T-helper 2 cell treated with Interferon-gamma antibody and Interleukin-4, amounts not matched to agents 5 μg/mL and 100 μg/mL, for 36 hours (primary cell): ENCODE data around the gene PEAK3.

Experiments
- DNase-seq: peaks from one replicate; pipeline ENCODE4 v3.0.0; 2021; ENCODE audit warnings: low spot score
- H3K27ac Mint-ChIP-seq: one replicate; pipeline ENCODE4 v1.8.0; 2021; ENCODE audit warnings: mild to moderate bottlenecking, mixed read lengths
- H3K27me3 Mint-ChIP-seq: one replicate; pipeline ENCODE4 v1.8.0; 2021; ENCODE audit warnings: low read depth, mixed read lengths
- H3K36me3 Mint-ChIP-seq: one replicate; pipeline ENCODE4 v1.8.0; 2021; ENCODE audit warnings: low read depth, mixed read lengths
- H3K4me1 Mint-ChIP-seq: one replicate; pipeline ENCODE4 v1.8.0; 2021; ENCODE audit warnings: low read depth, mixed read lengths
- H3K4me3 Mint-ChIP-seq: one replicate; pipeline ENCODE4 v1.8.0; 2022; ENCODE audit warnings: mild to moderate bottlenecking, moderate library complexity, mixed read lengths
- H3K9me3 Mint-ChIP-seq: one replicate; pipeline ENCODE4 v1.8.0; 2021; ENCODE audit warnings: mixed read lengths

PEAK3 gene

GRCh38 chr19:2249880-2250765, 31.9 kb downstream of the PEAK3 start:
- H3K9me3 Mint-ChIP-seq = no peaks in the 10 kb centered on the region
- H3K27me3 Mint-ChIP-seq = peaks cover 18% of the 10 kb centered on the region
- peaks cover 12% of the 10 kb centered on the region for H3K36me3 Mint-ChIP-seq
- DNase-seq = no peak
- no peaks in the 10 kb centered on the region for H3K4me1 Mint-ChIP-seq
- no peak overlapping the region for H3K27ac Mint-ChIP-seq
- H3K4me3 Mint-ChIP-seq = no peak overlapping the region

GRCh38 chr19:2249010-2249866, 32.7 kb downstream of the PEAK3 start, which contains the start of gene AMH:
Gene AMH (plus strand): TSS chr19:2249323. CDS start chr19:2249333, 10 bp downstream.
- no peak within 1 kb of the TSS for H3K4me3 Mint-ChIP-seq
- no peaks in the 10 kb centered on the region for H3K9me3 Mint-ChIP-seq
- H3K36me3 Mint-ChIP-seq = peaks cover 19% of the 10 kb centered on the region
- DNase-seq = no peak
- no peak within 1 kb of the TSS for H3K27ac Mint-ChIP-seq
- no peaks in the 10 kb centered on the region for H3K4me1 Mint-ChIP-seq
- peaks cover 17% of the 10 kb centered on the region for H3K27me3 Mint-ChIP-seq

GRCh38 chr19:2248136-2249009, 33.6 kb downstream of the PEAK3 start:
- Mint-ChIP-seq H3K27me3 (peaks cover 12% of the 10 kb centered on the region), H3K9me3 (no peaks in the 10 kb centered on the region), H3K4me3 (no peak overlapping the region), H3K4me1 (no peaks in the 10 kb centered on the region), H3K36me3 (peaks cover 21% of the 10 kb centered on the region), H3K27ac (no peak overlapping the region)
- no peak for DNase-seq

- no peak for DNase-seq
- no peak overlapping the region for H3K4me3 Mint-ChIP-seq
- peaks cover 1% of the 10 kb centered on the region for H3K4me1 Mint-ChIP-seq
- peaks cover 6% of the 10 kb centered on the region for H3K27me3 Mint-ChIP-seq
- peaks cover 23% of the 10 kb centered on the region for H3K36me3 Mint-ChIP-seq
- H3K27ac Mint-ChIP-seq = no peak overlapping the region
- H3K9me3 Mint-ChIP-seq = no peaks in the 10 kb centered on the region
Measured at GRCh38 chr19:2247433-2248101, 34.4 kb downstream of the PEAK3 start.

GRCh38 chr19:2246801-2247361, 35.1 kb downstream of the PEAK3 start:
- no peak for DNase-seq

GRCh38 chr19:2246014-2246620, 35.9 kb downstream of the PEAK3 start:
- H3K4me3 Mint-ChIP-seq = no peak overlapping the region
- no peaks in the 10 kb centered on the region for H3K9me3 Mint-ChIP-seq
- H3K36me3 Mint-ChIP-seq = peaks cover 27% of the 10 kb centered on the region
- H3K4me1 Mint-ChIP-seq = peaks cover 5% of the 10 kb centered on the region
- no peak for DNase-seq
- no peak overlapping the region for H3K27ac Mint-ChIP-seq
- H3K27me3 Mint-ChIP-seq = peaks cover 3% of the 10 kb centered on the region

More at GRCh38 chr19:2246801-2247361, 35.1 kb downstream of the PEAK3 start:
- Mint-ChIP-seq H3K27me3 (peaks cover 3% of the 10 kb centered on the region), H3K27ac (no peak overlapping the region), H3K9me3 (no peaks in the 10 kb centered on the region), H3K4me1 (peaks cover 4% of the 10 kb centered on the region), H3K4me3 (no peak overlapping the region), H3K36me3 (peaks cover 27% of the 10 kb centered on the region)

GRCh38 chr19:2245273-2245672, 36.7 kb downstream of the PEAK3 start:
- peaks cover 14% of the 10 kb centered on the region for H3K4me1 Mint-ChIP-seq
- DNase-seq = no peak
- H3K27ac Mint-ChIP-seq = no peak overlapping the region
- peaks cover 3% of the 10 kb centered on the region for H3K27me3 Mint-ChIP-seq
- H3K36me3 Mint-ChIP-seq = peaks cover 36% of the 10 kb centered on the region
- no peaks in the 10 kb centered on the region for H3K9me3 Mint-ChIP-seq
- no peak overlapping the region for H3K4me3 Mint-ChIP-seq

- Mint-ChIP-seq H3K27ac (no peak overlapping the region), H3K36me3 (peaks cover 39% of the 10 kb centered on the region), H3K4me3 (no peak overlapping the region), H3K27me3 (no peaks in the 10 kb centered on the region), H3K4me1 (peaks cover 19% of the 10 kb centered on the region), H3K9me3 (no peaks in the 10 kb centered on the region)
- DNase-seq = no peak
Measured at GRCh38 chr19:2244486-2244885, 37.5 kb downstream of the PEAK3 start.

- H3K9me3 Mint-ChIP-seq = no peaks in the 10 kb centered on the region
- no peak overlapping the region for H3K27ac Mint-ChIP-seq
- H3K4me3 Mint-ChIP-seq = no peak overlapping the region
- no peak for DNase-seq
- peaks cover 21% of the 10 kb centered on the region for H3K4me1 Mint-ChIP-seq
- peaks cover 41% of the 10 kb centered on the region for H3K36me3 Mint-ChIP-seq
- H3K27me3 Mint-ChIP-seq = no peaks in the 10 kb centered on the region
Measured at GRCh38 chr19:2244125-2244411, 37.9 kb downstream of the PEAK3 start.

GRCh38 chr19:2243274-2244124, 38.5 kb downstream of the PEAK3 start:
- Mint-ChIP-seq H3K27me3 (no peaks in the 10 kb centered on the region), H3K9me3 (no peaks in the 10 kb centered on the region), H3K4me1 (peaks cover 25% of the 10 kb centered on the region), H3K36me3 (peaks cover 46% of the 10 kb centered on the region), H3K4me3 (no peak overlapping the region), H3K27ac (no peak overlapping the region)
- DNase-seq = no peak

GRCh38 chr19:2242816-2243215, 39.2 kb downstream of the PEAK3 start:
- peaks cover 32% of the 10 kb centered on the region for H3K4me1 Mint-ChIP-seq
- H3K9me3 Mint-ChIP-seq = no peaks in the 10 kb centered on the region

GRCh38 chr19:2242092-2242537, 39.9 kb downstream of the PEAK3 start:
- H3K9me3 Mint-ChIP-seq = no peaks in the 10 kb centered on the region
- peaks cover 35% of the 10 kb centered on the region for H3K4me1 Mint-ChIP-seq
- peak overlapping the region; percentile 31 for H3K27ac Mint-ChIP-seq
- peak overlapping the region; percentile 51 for H3K4me3 Mint-ChIP-seq
- H3K27me3 Mint-ChIP-seq = no peaks in the 10 kb centered on the region
- H3K36me3 Mint-ChIP-seq = peaks cover 56% of the 10 kb centered on the region
- DNase-seq = no peak

More at GRCh38 chr19:2242816-2243215, 39.2 kb downstream of the PEAK3 start:
- no peak for DNase-seq
- H3K36me3 Mint-ChIP-seq = peaks cover 50% of the 10 kb centered on the region
- H3K27me3 Mint-ChIP-seq = no peaks in the 10 kb centered on the region
- no peak overlapping the region for H3K4me3 Mint-ChIP-seq
- H3K27ac Mint-ChIP-seq = peak overlapping the region; percentile 20
